GM19239 (cell line): ENCODE measurements around the gene ZBTB6.
"Not testable (repeated sequence)": the region's sequence is repeated elsewhere in the genome, so short reads cannot be mapped to it uniquely, and the experiment has no call there.

Experiments
- DNase-seq: peaks from one replicate; pipeline ENCODE4 v3.0.0; 2011; ENCODE audit warnings: low spot score; ENCODE audit not compliant: insufficient read length
- FAIRE-seq: peaks from 2 replicates; lab custom pipeline; 2011; peaks lifted over from hg19 to GRCh38; lab: Jason Lieb, UNC

Gene ZBTB6

GRCh38 chr9:122929796-122930354 is 16.8 kb upstream of the ZBTB6 start:
- DNase-seq, result no peak

GRCh38 chr9:122923947-122924346 is 10.8 kb upstream of the ZBTB6 start:
- no peak for FAIRE-seq
- DNase-seq, result no peak

More at GRCh38 chr9:122929796-122930354, 16.8 kb upstream of the ZBTB6 start:
- FAIRE-seq, result no peak

GRCh38 chr9:122922713-122923112 is 9.6 kb upstream of the ZBTB6 start:
- no peak for DNase-seq
- FAIRE-seq, result no peak

- DNase-seq, result no peak
- FAIRE-seq, result no peak
Measured at GRCh38 chr9:122918310-122918709, 5.2 kb upstream of the ZBTB6 start.

- DNase-seq (no peak), FAIRE-seq (no peak)
Measured at GRCh38 chr9:122912671-122912963, 506 bp downstream of the ZBTB6 start.

- DNase-seq, FAIRE-seq: not testable (repeated sequence)
Measured at GRCh38 chr9:122906122-122906521, 7.0 kb downstream of the ZBTB6 start.

- FAIRE-seq, result peak; percentile 100
- peak; percentile 60 for DNase-seq
Measured at GRCh38 chr9:122904823-122905710, 8.1 kb downstream of the ZBTB6 start, which contains the start of gene RC3H2. RC3H2 (minus strand) TSS chr9:122905359; CDS start chr9:122897509, 7,850 bp downstream.

GRCh38 chr9:122904466-122904822 is 8.7 kb downstream of the ZBTB6 start:
- FAIRE-seq (no peak), DNase-seq (no peak)

- no peak for DNase-seq
- FAIRE-seq, result peak; percentile 76
Measured at GRCh38 chr9:122900791-122901190, 12.3 kb downstream of the ZBTB6 start.

GRCh38 chr9:122897969-122898368 is 15.2 kb downstream of the ZBTB6 start:
- DNase-seq (no peak), FAIRE-seq (peak; percentile 60)

GRCh38 chr9:122888480-122888879 is 24.6 kb downstream of the ZBTB6 start:
- DNase-seq (no peak), FAIRE-seq (no peak)

- peak; percentile 35 for FAIRE-seq
Measured at GRCh38 chr9:122883125-122883524, 30.0 kb downstream of the ZBTB6 start.

GRCh38 chr9:122879443-122879842 is 33.7 kb downstream of the ZBTB6 start:
- no peak for FAIRE-seq
- DNase-seq, result no peak

More at GRCh38 chr9:122883125-122883524, 30.0 kb downstream of the ZBTB6 start:
- no peak for DNase-seq

GRCh38 chr9:122875523-122875922 is 37.6 kb downstream of the ZBTB6 start:
- no peak for FAIRE-seq

GRCh38 chr9:122867276-122867675 is 45.8 kb downstream of the ZBTB6 start:
- not testable (repeated sequence) for DNase-seq, FAIRE-seq

More at GRCh38 chr9:122875523-122875922, 37.6 kb downstream of the ZBTB6 start:
- DNase-seq, result no peak

GRCh38 chr9:122866079-122866478 is 47.0 kb downstream of the ZBTB6 start:
- FAIRE-seq (no peak), DNase-seq (no peak)

- FAIRE-seq, result no peak
Measured at GRCh38 chr9:122865300-122865699, 47.8 kb downstream of the ZBTB6 start.

GRCh38 chr9:122863407-122863806 is 49.7 kb downstream of the ZBTB6 start:
- DNase-seq, result no peak
- FAIRE-seq, result no peak

More at GRCh38 chr9:122865300-122865699, 47.8 kb downstream of the ZBTB6 start:
- no peak for DNase-seq

GRCh38 chr9:122860319-122861142 is 52.6 kb downstream of the ZBTB6 start:
- DNase-seq (no peak), FAIRE-seq (no peak)
